ENCODE measurements around the gene MEGF10. TPM values are rescaled to one million over a fixed set of nuclear protein-coding genes. Genes with fewer than 3 reads are reported as not detected.

Gene MEGF10
- total RNA-seq, 4 donors from 2014 or later: 0.27 to 5.4 (median 0.97) TPM

DNA sequence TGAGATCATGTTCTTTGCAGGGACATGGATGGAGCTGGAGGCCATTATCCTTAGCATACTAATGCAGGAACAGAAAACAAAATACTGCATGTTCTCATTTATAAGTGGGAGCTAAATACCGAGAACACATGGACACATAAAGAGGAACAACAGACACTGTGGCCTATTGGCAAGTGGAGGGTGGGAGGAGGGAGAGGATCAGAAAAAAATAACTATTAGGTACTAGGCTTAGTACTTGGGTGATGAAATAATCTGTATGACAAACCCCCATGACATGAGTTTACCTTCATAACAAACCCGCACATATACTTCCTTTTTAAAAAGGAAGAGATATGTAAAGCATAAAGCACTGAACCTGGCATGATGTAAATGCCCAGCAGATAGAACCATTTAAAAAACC, 99.0 kb downstream of the MEGF10 start:
- H3K9me3 ChIP-seq: no peaks in the 10 kb centered on the region
- H3K4me1 ChIP-seq: no peaks in the 10 kb centered on the region
- no peak for ATAC-seq
- no peak overlapping the region for H3K27ac ChIP-seq
- H3K36me3 ChIP-seq: no peaks in the 10 kb centered on the region
- H3K4me3 ChIP-seq: no peak overlapping the region
- 75 to 92% methylated on average over 2 of the region's 2 CpGs for WGBS, 2 donors (ENCODE audit: low coverage in 1 of 2)
- H3K27me3 ChIP-seq: no peaks in the 10 kb centered on the region
- TF ChIP-seq, protein P1, sequence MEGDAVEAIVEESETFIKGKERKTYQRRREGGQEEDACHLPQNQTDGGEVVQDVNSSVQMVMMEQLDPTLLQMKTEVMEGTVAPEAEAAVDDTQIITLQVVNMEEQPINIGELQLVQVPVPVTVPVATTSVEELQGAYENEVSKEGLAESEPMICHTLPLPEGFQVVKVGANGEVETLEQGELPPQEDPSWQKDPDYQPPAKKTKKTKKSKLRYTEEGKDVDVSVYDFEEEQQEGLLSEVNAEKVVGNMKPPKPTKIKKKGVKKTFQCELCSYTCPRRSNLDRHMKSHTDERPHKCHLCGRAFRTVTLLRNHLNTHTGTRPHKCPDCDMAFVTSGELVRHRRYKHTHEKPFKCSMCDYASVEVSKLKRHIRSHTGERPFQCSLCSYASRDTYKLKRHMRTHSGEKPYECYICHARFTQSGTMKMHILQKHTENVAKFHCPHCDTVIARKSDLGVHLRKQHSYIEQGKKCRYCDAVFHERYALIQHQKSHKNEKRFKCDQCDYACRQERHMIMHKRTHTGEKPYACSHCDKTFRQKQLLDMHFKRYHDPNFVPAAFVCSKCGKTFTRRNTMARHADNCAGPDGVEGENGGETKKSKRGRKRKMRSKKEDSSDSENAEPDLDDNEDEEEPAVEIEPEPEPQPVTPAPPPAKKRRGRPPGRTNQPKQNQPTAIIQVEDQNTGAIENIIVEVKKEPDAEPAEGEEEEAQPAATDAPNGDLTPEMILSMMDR (IDR thresholded peaks at IDR 0.05): no peak

DNA sequence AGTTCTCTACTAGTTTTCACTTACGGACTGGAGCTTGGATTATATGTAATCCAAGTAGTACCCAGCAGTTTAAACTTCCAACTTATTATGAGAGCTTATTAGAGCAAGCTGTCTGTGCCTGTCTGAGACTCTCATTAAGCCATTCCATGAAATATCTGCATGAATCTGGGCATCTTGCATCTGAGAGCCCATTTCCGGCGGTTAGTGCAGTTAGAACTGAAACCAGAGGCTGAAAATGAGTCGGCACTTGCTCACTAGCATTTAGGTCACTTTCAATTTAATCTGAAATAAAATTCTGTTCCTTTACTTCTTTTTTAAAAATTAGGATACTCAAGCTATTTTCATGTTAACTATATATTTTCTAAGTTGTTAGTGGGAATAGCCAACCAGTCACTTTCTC, 102.2 kb downstream of the MEGF10 start:
- Histone ChIP-seq H3K4me1 (no peaks in the 10 kb centered on the region), H3K27me3 (no peaks in the 10 kb centered on the region), H3K27ac (no peak overlapping the region), H3K9me3 (no peaks in the 10 kb centered on the region), H3K4me3 (no peak overlapping the region), H3K36me3 (no peaks in the 10 kb centered on the region)
- TF ChIP-seq POLR2A (IDR thresholded peaks at IDR 0.05) (no peak), POLR2AphosphoS5 (IDR thresholded peaks at IDR 0.05) (no peak)
- ATAC-seq: no peak
- WGBS, 2 donors (ENCODE audit: low coverage in 1 of 2): 78 to 89% methylated on average over 4 of the region's 4 CpGs

DNA sequence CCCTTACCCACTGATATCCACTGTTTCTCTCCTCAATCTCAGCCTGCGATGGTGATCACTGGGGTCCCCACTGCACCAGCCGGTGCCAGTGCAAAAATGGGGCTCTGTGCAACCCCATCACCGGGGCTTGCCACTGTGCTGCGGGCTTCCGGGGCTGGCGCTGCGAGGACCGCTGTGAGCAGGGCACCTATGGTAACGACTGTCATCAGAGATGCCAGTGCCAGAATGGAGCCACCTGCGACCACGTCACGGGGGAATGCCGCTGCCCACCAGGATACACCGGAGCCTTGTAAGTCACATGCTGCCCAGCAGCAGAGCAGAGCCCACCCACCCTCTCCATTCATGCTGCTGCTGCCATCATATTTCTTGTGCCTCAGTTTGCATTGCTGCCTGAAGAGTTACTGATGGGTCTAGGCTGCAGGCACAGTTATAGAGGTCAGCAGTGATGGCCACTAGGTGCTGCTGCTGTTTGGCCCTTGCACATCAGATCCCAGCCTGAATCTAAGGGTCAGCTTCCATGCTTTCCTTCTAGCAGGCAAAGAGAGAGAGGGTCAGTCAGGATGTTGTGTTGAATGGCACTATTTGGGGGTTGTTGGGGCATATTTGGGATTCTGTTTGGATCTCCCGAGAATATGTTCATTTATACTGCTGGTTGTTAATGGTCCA, 106.0 kb downstream of the MEGF10 start:
- Histone ChIP-seq H3K4me1 (no peaks in the 10 kb centered on the region), H3K36me3 (no peaks in the 10 kb centered on the region), H3K27me3 (no peaks in the 10 kb centered on the region), H3K27ac (no peak overlapping the region), H3K9me3 (no peaks in the 10 kb centered on the region), H3K4me3 (no peak overlapping the region)
- WGBS, 2 donors (ENCODE audit: low coverage in 1 of 2): 80 to 90% methylated on average over 1 to 3 of the region's 15 CpGs
- TF ChIP-seq EP300 (IDR thresholded peaks at IDR 0.05): no peak
- no peak for TF ChIP-seq POLR2AphosphoS5 (IDR thresholded peaks at IDR 0.05)
- TF ChIP-seq, protein P1 (IDR thresholded peaks at IDR 0.05): no peak
- no peak for TF ChIP-seq POLR2A (IDR thresholded peaks at IDR 0.05)
- no peak for ATAC-seq

DNA sequence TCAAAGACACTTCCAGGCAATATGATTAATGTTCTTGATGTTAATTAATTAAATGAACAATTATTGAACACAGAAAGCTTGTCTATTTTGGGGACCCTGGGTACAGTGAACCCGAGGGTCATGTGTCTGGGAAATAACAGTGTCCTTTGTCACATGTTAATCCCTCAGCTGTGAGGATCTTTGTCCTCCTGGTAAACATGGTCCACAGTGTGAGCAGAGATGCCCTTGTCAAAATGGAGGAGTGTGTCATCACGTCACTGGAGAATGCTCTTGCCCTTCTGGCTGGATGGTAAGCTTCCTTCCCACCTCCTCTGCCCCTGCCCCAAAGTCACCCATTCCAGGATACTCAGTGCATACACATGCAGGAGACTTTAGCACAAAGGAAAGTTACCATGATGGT, 107.9 kb downstream of the MEGF10 start:
- WGBS, 2 donors (ENCODE audit: low coverage in 1 of 2): 67 to 73% methylated on average over 2 of the region's 2 CpGs
- Histone ChIP-seq H3K9me3 (no peaks in the 10 kb centered on the region), H3K27ac (no peak overlapping the region), H3K36me3 (no peaks in the 10 kb centered on the region), H3K4me1 (no peaks in the 10 kb centered on the region), H3K4me3 (no peak overlapping the region), H3K27me3 (no peaks in the 10 kb centered on the region)
- no peak for ATAC-seq
- TF ChIP-seq, protein P1 (IDR thresholded peaks at IDR 0.05): no peak
- TF ChIP-seq POLR2AphosphoS5 (IDR thresholded peaks at IDR 0.05) (no peak), EP300 (IDR thresholded peaks at IDR 0.05) (no peak), POLR2A (IDR thresholded peaks at IDR 0.05) (no peak)

DNA sequence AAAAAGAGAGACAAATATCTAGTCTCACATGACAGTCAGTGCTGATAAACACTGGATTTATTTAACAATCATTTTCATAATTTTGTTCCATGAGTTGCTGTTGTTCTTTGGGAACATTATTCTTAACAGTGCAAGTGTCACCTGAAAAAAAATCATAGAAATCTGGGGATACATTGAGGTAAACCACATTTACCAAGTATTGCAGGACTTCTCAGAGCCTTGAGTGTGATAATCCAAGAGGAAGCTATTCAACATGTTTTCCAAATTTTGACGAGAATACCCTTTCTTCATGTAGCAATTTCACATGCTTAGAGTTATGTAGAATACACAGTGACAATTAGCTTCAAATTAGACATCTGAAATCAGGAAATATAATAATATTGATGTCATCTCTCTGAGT, 108.5 kb downstream of the MEGF10 start:
- TF ChIP-seq, protein P1 (IDR thresholded peaks at IDR 0.05): no peak
- TF ChIP-seq POLR2A (IDR thresholded peaks at IDR 0.05): no peak
- no peak for TF ChIP-seq EP300 (IDR thresholded peaks at IDR 0.05)
- H3K36me3 ChIP-seq: no peaks in the 10 kb centered on the region
- no peaks in the 10 kb centered on the region for H3K9me3 ChIP-seq
- H3K4me1 ChIP-seq: no peaks in the 10 kb centered on the region
- WGBS, 2 donors (ENCODE audit: low coverage in 1 of 2): 57 to 83% methylated on average over 1 of the region's 1 CpG
- ATAC-seq: no peak
- H3K4me3 ChIP-seq: no peak overlapping the region
- no peak overlapping the region for H3K27ac ChIP-seq
- H3K27me3 ChIP-seq: no peaks in the 10 kb centered on the region

Measured in gastroesophageal sphincter (tissue), 4 donors.